PC-9 (cell line): ENCODE data around the gene RBM14.

Experiments used
- EZH2 ChIP-seq: fragments of 200-600 bp; sonication (generic); IDR thresholded peaks from 2 replicates; pipeline ENCODE4 v1.8.0; 2017; ENCODE audit warnings: antibody characterized with exemption, low read depth
- TF ChIP-seq, protein P1 (sequence below): fragments of 200-600 bp; sonication (generic); conservative IDR thresholded peaks from 2 replicates; pipeline ENCODE4 v1.6.1; 2017; ENCODE audit warnings: mixed run types, antibody characterized with exemption, mild to moderate bottlenecking, moderate library complexity

DNA sequence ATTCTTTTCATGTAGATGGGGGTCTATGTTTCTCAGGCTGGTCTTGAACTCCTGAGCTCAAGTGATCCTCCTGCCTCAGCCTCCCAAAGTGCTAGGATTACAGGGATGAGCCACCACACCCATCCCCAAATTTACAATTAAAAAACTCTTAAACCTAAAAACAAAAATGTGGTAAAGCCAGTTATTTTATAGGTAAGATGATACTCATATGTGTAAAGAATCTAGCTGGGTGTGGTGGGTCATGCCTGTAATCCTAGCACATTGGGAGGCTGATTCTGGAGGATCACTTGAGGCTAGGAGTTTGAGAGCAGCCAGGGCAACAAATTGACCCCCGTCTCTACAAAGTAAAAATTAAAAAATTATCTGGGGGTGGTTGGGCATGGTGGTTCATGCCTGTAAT lies 4.0 kb upstream of the RBM14 start:
- TF ChIP-seq, protein P1, sequence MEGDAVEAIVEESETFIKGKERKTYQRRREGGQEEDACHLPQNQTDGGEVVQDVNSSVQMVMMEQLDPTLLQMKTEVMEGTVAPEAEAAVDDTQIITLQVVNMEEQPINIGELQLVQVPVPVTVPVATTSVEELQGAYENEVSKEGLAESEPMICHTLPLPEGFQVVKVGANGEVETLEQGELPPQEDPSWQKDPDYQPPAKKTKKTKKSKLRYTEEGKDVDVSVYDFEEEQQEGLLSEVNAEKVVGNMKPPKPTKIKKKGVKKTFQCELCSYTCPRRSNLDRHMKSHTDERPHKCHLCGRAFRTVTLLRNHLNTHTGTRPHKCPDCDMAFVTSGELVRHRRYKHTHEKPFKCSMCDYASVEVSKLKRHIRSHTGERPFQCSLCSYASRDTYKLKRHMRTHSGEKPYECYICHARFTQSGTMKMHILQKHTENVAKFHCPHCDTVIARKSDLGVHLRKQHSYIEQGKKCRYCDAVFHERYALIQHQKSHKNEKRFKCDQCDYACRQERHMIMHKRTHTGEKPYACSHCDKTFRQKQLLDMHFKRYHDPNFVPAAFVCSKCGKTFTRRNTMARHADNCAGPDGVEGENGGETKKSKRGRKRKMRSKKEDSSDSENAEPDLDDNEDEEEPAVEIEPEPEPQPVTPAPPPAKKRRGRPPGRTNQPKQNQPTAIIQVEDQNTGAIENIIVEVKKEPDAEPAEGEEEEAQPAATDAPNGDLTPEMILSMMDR, result no peak
- TF ChIP-seq EZH2, result no peak
